Liver (tissue), 9 donors: Measurements from ENCODE around the gene MYO1B. TPM values are rescaled to one million over a fixed set of nuclear protein-coding genes. Genes with fewer than 3 reads are reported as not detected.
A peak's percentile ranks its signal among the peaks of the same experiment; 100 is the strongest.

Experiments
- DNase-seq: peaks from one replicate; pipeline ENCODE4 v3.0.0-alpha.2; 2017; ENCODE audit warnings: low spot score
- H3K27ac ChIP-seq, 2 donors: one replicate each; pipeline ENCODE4 v1.7.0; 2013; ENCODE audit warnings: inconsistent platforms in 2 of 2, low read length in 2 of 2, control low read depth in 1 of 2, low read depth in 1 of 2, mild to moderate bottlenecking in 1 of 2
- H3K27me3 ChIP-seq, 4 donors: one replicate each; pipeline versions ENCODE4 v1.6.1 to v1.7.0; 2013; ENCODE audit warnings: low read length in 3 of 4, inconsistent platforms in 1 of 4, mild to moderate bottlenecking in 1 of 4, moderate library complexity in 1 of 4; ENCODE audit not compliant: control insufficient read depth in 4 of 4, insufficient read depth in 4 of 4
- H3K36me3 ChIP-seq, 4 donors: one replicate each; pipeline versions ENCODE4 v1.6.1 to v1.7.0; 2013; ENCODE audit warnings: low read length in 3 of 4, mild to moderate bottlenecking in 3 of 4, low read depth in 1 of 4, moderate library complexity in 1 of 4; ENCODE audit not compliant: control insufficient read depth in 4 of 4, insufficient read depth in 3 of 4
- H3K4me1 ChIP-seq, 4 donors: one replicate each; pipeline versions ENCODE4 v1.6.1 to v1.7.0; 2013; ENCODE audit warnings: low read length in 3 of 4, mild to moderate bottlenecking in 3 of 4, moderate library complexity in 1 of 4; ENCODE audit not compliant: control insufficient read depth in 4 of 4, insufficient read depth in 4 of 4
- H3K4me3 ChIP-seq, 3 donors: one replicate each; pipeline versions ENCODE4 v1.6.1 to v1.7.0; 2013; ENCODE audit warnings: low read length in 3 of 3, control low read depth in 1 of 3, low read depth in 1 of 3, mild to moderate bottlenecking in 1 of 3
- H3K9ac ChIP-seq, 2 donors: one replicate each; pipeline ENCODE4 v1.7.0; 2013; ENCODE audit warnings: low read length in 2 of 2, mild to moderate bottlenecking in 2 of 2, moderate library complexity in 2 of 2, control low read depth in 1 of 2, low read depth in 1 of 2
- H3K9me3 ChIP-seq, 4 donors: one replicate each; pipeline versions ENCODE4 v1.6.1 to v1.7.0; 2013; ENCODE audit warnings: low read length in 3 of 4; ENCODE audit not compliant: control insufficient read depth in 4 of 4
- CTCF ChIP-seq: fragments of 150-350 bp; IDR thresholded peaks from 2 replicates; pipeline ENCODE4 v1.5.1; 2017; ENCODE audit warnings: improper control_type of control experiment, low read depth, low read length; ENCODE audit not compliant: missing input control
- EGR1 ChIP-seq, 2 donors: IDR thresholded peaks; 2 replicates each; pipeline ENCODE4 v1.6.1; 2016 to 2018; ENCODE audit warnings: antibody characterized with exemption in 2 of 2, low read depth in 2 of 2
- FOXA1 ChIP-seq: IDR thresholded peaks from 2 replicates; pipeline ENCODE4 v1.6.1; 2016; ENCODE audit warnings: antibody characterized with exemption
- FOXA2 ChIP-seq: IDR thresholded peaks from 2 replicates; pipeline ENCODE4 v1.6.1; 2016; ENCODE audit warnings: antibody characterized with exemption
- HNF4A ChIP-seq, 2 donors: conservative IDR thresholded peaks; 2 replicates each; pipeline ENCODE4 v1.6.1; 2016; ENCODE audit warnings: antibody characterized with exemption in 2 of 2, mild to moderate bottlenecking in 2 of 2
- JUND ChIP-seq, 2 donors: IDR thresholded peaks; 2 replicates each; pipeline ENCODE4 v1.6.1; 2016; ENCODE audit warnings: antibody characterized with exemption in 2 of 2
- NR2F2 ChIP-seq: IDR thresholded peaks from 2 replicates; pipeline ENCODE4 v1.6.1; 2016; ENCODE audit warnings: antibody characterized with exemption
- RAD21 ChIP-seq, 2 donors: IDR thresholded peaks; 2 replicates each; pipeline ENCODE4 v1.6.1; 2016; ENCODE audit warnings: antibody characterized with exemption in 2 of 2, mild to moderate bottlenecking in 2 of 2
- REST ChIP-seq: IDR thresholded peaks from 2 replicates; pipeline ENCODE4 v1.6.1; 2016; ENCODE audit warnings: antibody characterized with exemption, mild to moderate bottlenecking
- RXRA ChIP-seq, 2 donors: IDR thresholded peaks; 2 replicates each; pipeline ENCODE4 v1.6.1; 2017 to 2018; ENCODE audit warnings: antibody characterized with exemption in 2 of 2, mild to moderate bottlenecking in 1 of 2
- SP1 ChIP-seq: IDR thresholded peaks from 2 replicates; pipeline ENCODE4 v1.6.1; 2018; ENCODE audit warnings: antibody characterized with exemption, mild to moderate bottlenecking
- TAF1 ChIP-seq: conservative IDR thresholded peaks from 2 replicates; pipeline ENCODE4 v1.6.1; 2016; ENCODE audit warnings: antibody characterized with exemption, mild to moderate bottlenecking
- YY1 ChIP-seq: IDR thresholded peaks from 2 replicates; pipeline ENCODE4 v1.6.1; 2016; ENCODE audit warnings: antibody characterized with exemption, mild to moderate bottlenecking
- WGBS: extraction: QIAGEN DNeasy Blood & Tissue Kit; methylation state at CpG from one replicate; pipeline ENCODE4 v1.1.7; 2013; 5-methylcytosine and 5-hydroxymethylcytosine counted together
- polyA plus RNA-seq, 2 donors: library from polyadenylated mRNA; stranded (reverse) in 1 of 2; unstranded in 1 of 2; fragments of 200-250 nt in 1 of 2; fragments of >200 nt in 1 of 2; fragmentation: Nextera tagmentation in 1 of 2; extraction: Ambion mirVana in 1 of 2; gene quantifications; one replicate each; pipeline versions ENCODE4 v1.2.1 to v1.2.3, GENCODE V29; 2013 to 2015
- total RNA-seq, 2 donors: library from RNA; depleted of rRNA; stranded (reverse); fragments of >200 nt; gene quantifications; one replicate each; pipeline ENCODE4 v1.2.3, GENCODE V29; 2014
- TF ChIP-seq, protein P1 (sequence below): IDR thresholded peaks from 2 replicates; pipeline ENCODE4 v1.6.1; 2016; ENCODE audit warnings: antibody characterized with exemption
- TF ChIP-seq, protein P2 (sequence below): IDR thresholded peaks from 2 replicates; pipeline ENCODE4 v1.6.1; 2016; ENCODE audit warnings: antibody characterized with exemption
- donor health status: healthy.
- donor health status: healthy.
- donor health status: healthy.
- donor health status: healthy.
- donor health status: healthy.

The MYO1B gene
- total and polyA plus RNA-seq, 4 donors: 66.5 to 434 (median 117) TPM

- Histone ChIP-seq H3K4me1 (peaks cover 19 to 43% (median 34%) of the 10 kb centered on the region in 4 donors), H3K27me3 (no peaks in the 10 kb centered on the region), H3K9me3 (no peaks in the 10 kb centered on the region), H3K27ac (peak overlapping the region in 1 of 2 donors; percentile 1), H3K9ac (no peak overlapping the region), H3K36me3 (peaks cover 2 to 26% (median 8%) of the 10 kb centered on the region in 4 donors), H3K4me3 (no peak overlapping the region)
- DNase-seq: no peak
- WGBS: 49% methylated on average over 13 of the region's 13 CpGs
- no peak for TF ChIP-seq REST
- TF ChIP-seq RAD21 (IDR thresholded peaks at IDR 0.05): no peak
- TF ChIP-seq JUND (IDR thresholded peaks at IDR 0.05): no peak
- no peak for TF ChIP-seq TAF1
- TF ChIP-seq, protein P1, sequence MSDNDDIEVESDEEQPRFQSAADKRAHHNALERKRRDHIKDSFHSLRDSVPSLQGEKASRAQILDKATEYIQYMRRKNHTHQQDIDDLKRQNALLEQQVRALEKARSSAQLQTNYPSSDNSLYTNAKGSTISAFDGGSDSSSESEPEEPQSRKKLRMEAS: no peak
- peak; percentile 24 for TF ChIP-seq FOXA2
- no peak for TF ChIP-seq CTCF
- peak; percentile 36 to 56 for TF ChIP-seq RXRA (IDR thresholded peaks at IDR 0.05)
- peak; percentile 15 for TF ChIP-seq NR2F2
- TF ChIP-seq YY1: peak; percentile 46
- TF ChIP-seq HNF4A (conservative IDR thresholded peaks at IDR 0.05): peak; percentile 74 to 76
Measured at GRCh38 chr2:191280834-191281756, 35.9 kb downstream of the MYO1B start.

DNA sequence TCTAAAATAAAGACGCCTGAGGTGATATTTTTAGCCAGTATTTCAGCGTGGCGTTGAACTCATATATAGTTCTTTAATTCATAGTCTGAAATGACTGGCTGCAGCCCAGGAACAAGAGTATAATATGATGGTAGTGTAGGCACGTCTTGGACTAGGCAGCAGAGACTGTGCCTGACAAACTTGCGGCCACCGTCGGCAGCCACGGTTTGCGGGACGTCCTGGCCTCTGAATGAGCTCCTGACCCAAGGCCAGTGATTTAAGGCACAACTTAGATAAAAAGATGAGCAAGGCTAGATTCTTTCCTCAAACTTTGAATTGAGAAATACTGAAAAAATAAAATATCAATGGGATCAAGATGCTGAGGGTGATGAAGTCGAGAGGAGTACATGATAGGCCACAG is 40.0 kb downstream of the MYO1B start:
- no peak overlapping the region for H3K4me3 ChIP-seq
- WGBS: 94% methylated on average over 11 of the region's 11 CpGs
- no peak overlapping the region for H3K27ac ChIP-seq
- H3K4me1 ChIP-seq: peaks cover 8 to 31% (median 15%) of the 10 kb centered on the region in 4 donors
- TF ChIP-seq SP1 (no peak), FOXA2 (no peak), NR2F2 (no peak), YY1 (no peak), FOXA1 (no peak), TAF1 (no peak), REST (no peak), RAD21 (IDR thresholded peaks at IDR 0.05) (no peak), EGR1 (IDR thresholded peaks at IDR 0.05; ENCODE audit: low read depth in 2 of 2) (no peak)
- TF ChIP-seq, protein P2, sequence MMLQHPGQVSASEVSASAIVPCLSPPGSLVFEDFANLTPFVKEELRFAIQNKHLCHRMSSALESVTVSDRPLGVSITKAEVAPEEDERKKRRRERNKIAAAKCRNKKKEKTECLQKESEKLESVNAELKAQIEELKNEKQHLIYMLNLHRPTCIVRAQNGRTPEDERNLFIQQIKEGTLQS: no peak
- H3K36me3 ChIP-seq: peaks cover 0 to 18% (median 5%) of the 10 kb centered on the region in 4 donors
- no peak for DNase-seq
- H3K9me3 ChIP-seq: no peaks in the 10 kb centered on the region
- no peak overlapping the region for H3K9ac ChIP-seq
- no peaks in the 10 kb centered on the region for H3K27me3 ChIP-seq
